HEK293 (cell line): ENCODE data around the gene AIFM1.

Experiments used
- CTCF ChIP-seq: fragments of 450-650 bp; formaldehyde crosslinking; IDR thresholded peaks from 2 replicates; pipeline ENCODE4 v1.5.1; 2016; ENCODE audit warnings: missing biosample characterization, missing genetic modification characterization
- TCF7L2 ChIP-seq: IDR thresholded peaks from 2 replicates; pipeline ENCODE4 v1.6.1; 2011; ENCODE audit warnings: low read depth, mild to moderate bottlenecking, inconsistent platforms, low read length, moderate library complexity, borderline replicate concordance
- ZNF324 ChIP-seq: fragments of 450-650 bp; formaldehyde crosslinking; IDR thresholded peaks from 2 replicates; pipeline ENCODE4 v1.5.1; 2016; ENCODE audit warnings: missing biosample characterization, missing genetic modification characterization

GRCh38 chrX:130165181-130165702, 399 bp downstream of the AIFM1 start:
- TF ChIP-seq TCF7L2 (no peak), ZNF324 (tag by site-specific recombination) (no peak), CTCF (tag by site-specific recombination) (no peak)
